Testis (tissue), 3 donors: ENCODE results near the gene PLK5. TPM values are rescaled to one million over a fixed set of nuclear protein-coding genes. Genes with fewer than 3 reads are reported as not detected.

ENCODE experiments used
- DNase-seq: peaks from one replicate; pipeline ENCODE4 v3.0.0-alpha.2; 2019
- H3K27ac ChIP-seq, 2 donors: fragments of 200-600 bp; sonication (generic); one replicate each; pipeline ENCODE4 v1.5.1; 2019
- H3K27me3 ChIP-seq: fragments of 200-600 bp; sonication (generic); one replicate; pipeline ENCODE4 v1.5.1; 2019
- H3K36me3 ChIP-seq: fragments of 200-600 bp; sonication (generic); one replicate; pipeline ENCODE4 v1.5.1; 2017; ENCODE audit warnings: low read depth; ENCODE audit errors: missing control alignments
- H3K4me1 ChIP-seq: fragments of 200-600 bp; sonication (generic); one replicate; pipeline ENCODE4 v1.5.1; 2019
- H3K4me3 ChIP-seq, 2 donors: fragments of 200-600 bp; sonication (generic); one replicate each; pipeline ENCODE4 v1.5.1; 2017 to 2019
- H3K9me3 ChIP-seq: fragments of 200-600 bp; sonication (generic); one replicate; pipeline ENCODE4 v1.5.1; 2017
- CTCF ChIP-seq, 3 experiments: fragments of 450-650 bp in 2 of 3; fragments of 200-600 bp in 1 of 3; sonication (generic) in 1 of 3; IDR thresholded peaks; one replicate each; pipeline ENCODE4 v1.5.1; 2016 to 2019; ENCODE audit warnings: antibody characterized with exemption in 3 of 3, mild to moderate bottlenecking in 2 of 3, moderate library complexity in 1 of 3
- POLR2A ChIP-seq: fragments of 450-650 bp; IDR thresholded peaks from one replicate; pipeline ENCODE4 v1.6.1; 2017; ENCODE audit warnings: antibody characterized with exemption, mild to moderate bottlenecking, moderate library complexity
- WGBS, 2 donors: methylation state at CpG; one replicate each; pipeline ENCODE4 v1.1.5; 2018; 5-methylcytosine and 5-hydroxymethylcytosine counted together
- intact Hi-C: fragments of 100-400 bp; cut with DNase I; formaldehyde crosslinking; loops from one replicate; pipeline ENCODE4 v1.15.1; 2023; ENCODE audit warnings: low total_unique reads
- polyA plus RNA-seq: library from polyadenylated mRNA; stranded (reverse); fragments of 350-450 nt; fragmentation: Illumina TruSeq; extraction: RNeasy Lipid Tissue Mini Kit (QIAGEN cat#74804); gene quantifications from one replicate; pipeline ENCODE4 v1.2.3, GENCODE V29; 2014; ENCODE audit warnings: low read depth, low replicate concordance; ENCODE audit not compliant: insufficient read depth
- total RNA-seq, 2 donors: library from RNA; depleted of rRNA; stranded (reverse); fragments of >200 nt; gene quantifications; one replicate each; pipeline ENCODE4 v1.2.3, GENCODE V29; 2016

PLK5 gene
- total and polyA plus RNA-seq, 3 donors from 2014 or later = 2.4 to 31.5 (median 13.4) TPM

- Histone ChIP-seq H3K4me3 (no peak overlapping the region), H3K4me1 (no peaks in the 10 kb centered on the region), H3K27me3 (no peaks in the 10 kb centered on the region), H3K36me3 (no peaks in the 10 kb centered on the region), H3K27ac (no peak overlapping the region), H3K9me3 (no peaks in the 10 kb centered on the region)
- DNase-seq = no peak
- TF ChIP-seq CTCF (IDR thresholded peaks at IDR 0.05) (no peak), POLR2A (no peak)
- intact Hi-C loops = no loop called here
- 84 to 85% methylated on average over 17 of the region's 17 CpGs for WGBS, 2 donors
Measured at GRCh38 chr19:1551068-1552040, 27.5 kb downstream of the PLK5 start.

GRCh38 chr19:1553415-1553814 lies 29.5 kb downstream of the PLK5 start:
- H3K27me3 ChIP-seq = no peaks in the 10 kb centered on the region
- H3K36me3 ChIP-seq = no peaks in the 10 kb centered on the region
- H3K4me3 ChIP-seq = no peak overlapping the region
- no peaks in the 10 kb centered on the region for H3K4me1 ChIP-seq
- no peaks in the 10 kb centered on the region for H3K9me3 ChIP-seq
- H3K27ac ChIP-seq = no peak overlapping the region
- 84 to 89% methylated on average over 10 of the region's 10 CpGs for WGBS, 2 donors
- TF ChIP-seq POLR2A (no peak), CTCF (IDR thresholded peaks at IDR 0.05) (no peak)
- DNase-seq = no peak
- intact Hi-C loops = no loop called here

GRCh38 chr19:1554968-1555367 lies 31.1 kb downstream of the PLK5 start:
- 52 to 78% methylated on average over 24 of the region's 24 CpGs for WGBS, 2 donors
- intact Hi-C loops = no loop called here
- H3K4me1 ChIP-seq = no peaks in the 10 kb centered on the region
- H3K9me3 ChIP-seq = no peaks in the 10 kb centered on the region
- H3K27ac ChIP-seq = no peak overlapping the region
- no peaks in the 10 kb centered on the region for H3K27me3 ChIP-seq
- no peak for DNase-seq
- TF ChIP-seq POLR2A (no peak), CTCF (IDR thresholded peaks at IDR 0.05) (no peak)
- H3K36me3 ChIP-seq = no peaks in the 10 kb centered on the region
- peak overlapping the region; percentile 12 to 31 for H3K4me3 ChIP-seq

GRCh38 chr19:1555487-1556389 lies 31.9 kb downstream of the PLK5 start:
- no peaks in the 10 kb centered on the region for H3K27me3 ChIP-seq
- intact Hi-C loops = no loop called here
- 63 to 88% methylated on average over 34 to 116 of the region's 121 CpGs for WGBS, 2 donors
- H3K36me3 ChIP-seq = no peaks in the 10 kb centered on the region
- TF ChIP-seq CTCF (IDR thresholded peaks at IDR 0.05) (no peak), POLR2A (no peak)
- H3K4me1 ChIP-seq = no peaks in the 10 kb centered on the region
- no peak for DNase-seq
- H3K9me3 ChIP-seq = no peaks in the 10 kb centered on the region
- no peak overlapping the region for H3K27ac ChIP-seq
- peak overlapping the region; percentile 12 to 31 for H3K4me3 ChIP-seq
